GM12892 (cell line): ENCODE measurements around the gene IMPG1.

ENCODE experiments used
- POLR2A ChIP-seq: IDR thresholded peaks from 2 replicates; pipeline ENCODE4 v1.6.1; 2011; ENCODE audit warnings: low read depth, low read length, control low read depth
- TAF1 ChIP-seq: IDR thresholded peaks from 2 replicates; pipeline ENCODE4 v1.6.1; 2011; ENCODE audit warnings: low read depth, mild to moderate bottlenecking, control low read depth, low read length, borderline replicate concordance

GRCh38 chr6:75946146-75946831, 126.2 kb downstream of the IMPG1 start:
- TF ChIP-seq TAF1 (no peak), POLR2A (no peak)
